OCI-LY3 (cell line): ENCODE data around the gene SYT1.
A peak's percentile ranks its signal among the peaks of the same experiment; 100 is the strongest.

ENCODE experiments used
- H2AFZ ChIP-seq: fragments of 200-600, 300-600 bp; shearing (Covaris generic); 2 replicates; pipeline ENCODE4 v1.6.0; 2014; ENCODE audit warnings: antibody characterized with exemption, low read depth, low read length
- H3K27ac ChIP-seq: fragments of 200-600, 300-600 bp; sonication (generic); 2 replicates; pipeline ENCODE4 v1.5.1; 2014; ENCODE audit warnings: mild to moderate bottlenecking, low read length, moderate library complexity, mixed read lengths
- H3K27me3 ChIP-seq: fragments of 200-600, 300-600 bp; sonication (generic); 2 replicates; pipeline ENCODE4 v1.6.1; 2014; ENCODE audit warnings: low read depth, low read length, mixed read lengths
- H3K36me3 ChIP-seq: fragments of 200-600, 300-600 bp; sonication (generic); replicated peaks from 2 replicates; pipeline ENCODE3; 2014; ENCODE audit warnings: low read depth, low read length, mixed read lengths
- H3K4me1 ChIP-seq: fragments of 300-600, 200-600 bp; sonication (generic); 2 replicates; pipeline ENCODE4 v1.6.1; 2014; ENCODE audit warnings: low read length, mixed read lengths
- H3K4me2 ChIP-seq: fragments of 200-600, 300-600 bp; sonication (generic); 2 replicates; pipeline ENCODE4 v1.6.1; 2014; ENCODE audit warnings: low read length, mixed read lengths
- H3K4me3 ChIP-seq: fragments of 300-600, 200-600 bp; sonication (generic); 2 replicates; pipeline ENCODE4 v1.5.1; 2014; ENCODE audit warnings: antibody characterized with exemption, mild to moderate bottlenecking, low read length, moderate library complexity
- H3K79me2 ChIP-seq: fragments of 300-600, 200-600 bp; shearing (Covaris generic); 2 replicates; pipeline ENCODE4 v1.6.1; 2014; ENCODE audit warnings: mild to moderate bottlenecking, low read length, mixed read lengths
- H3K9ac ChIP-seq: fragments of 300-600, 200-600 bp; shearing (Covaris generic); 2 replicates; pipeline ENCODE4 v1.6.0; 2014; ENCODE audit warnings: mild to moderate bottlenecking, low read length, moderate library complexity
- H3K9me3 ChIP-seq: fragments of 200-600, 300-600 bp; shearing (Covaris generic); 2 replicates; pipeline ENCODE4 v1.6.1; 2014; ENCODE audit warnings: low read length, mixed read lengths; ENCODE audit not compliant: insufficient read depth
- H4K20me1 ChIP-seq: fragments of 200-600, 300-600 bp; sonication (generic); 2 replicates; pipeline ENCODE4 v1.6.1; 2016; ENCODE audit warnings: low read length, mixed read lengths; ENCODE audit not compliant: insufficient read depth
- EZH2phosphoT487 ChIP-seq: fragments of 200-600 bp; shearing (Covaris generic); IDR thresholded peaks from 2 replicates; pipeline ENCODE4 v1.6.1; 2018; ENCODE audit warnings: antibody characterized with exemption, mixed run types, low read depth
- TF ChIP-seq, protein P1 (sequence below): fragments of 200-600, 300-600 bp; sonication (generic); IDR thresholded peaks from 2 replicates; pipeline ENCODE4 v1.5.1; 2014; ENCODE audit warnings: antibody characterized with exemption, low read length, low read depth

SYT1 gene

DNA sequence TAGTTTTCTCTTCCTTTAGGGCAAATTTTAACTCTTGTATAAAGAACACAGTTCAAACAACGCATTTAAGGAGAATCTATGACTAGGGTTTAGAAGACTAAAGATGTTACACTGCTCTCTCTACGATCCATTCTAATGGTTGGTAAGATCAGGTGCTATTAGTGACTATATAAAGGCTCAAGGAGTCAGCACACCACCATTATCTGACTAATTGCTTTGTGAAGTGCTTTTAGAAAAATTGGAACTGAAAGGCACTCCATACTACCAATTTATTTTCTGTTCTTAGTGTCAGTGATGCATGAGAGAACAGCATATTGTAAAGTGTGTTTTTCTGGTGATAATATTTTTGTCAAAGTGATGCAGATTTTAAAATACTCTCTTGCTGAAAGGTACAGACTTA is 136.8 kb downstream of the SYT1 start:
- Histone ChIP-seq H3K27ac (no peak overlapping the region), H3K4me2 (0 out of 2 replicates have a peak overlapping the region, but pooled peaks have one; percentile 7), H3K36me3 (no peaks in the 10 kb centered on the region), H3K9ac (no peak overlapping the region), H4K20me1 (no peaks in the 10 kb centered on the region), H3K4me1 (peaks cover 11% of the 10 kb centered on the region), H3K4me3 (no peak overlapping the region), H3K27me3 (no peaks in the 10 kb centered on the region), H3K9me3 (no peaks in the 10 kb centered on the region), H3K79me2 (no peaks in the 10 kb centered on the region), H2AFZ (no peak overlapping the region)
- TF ChIP-seq, protein P1, sequence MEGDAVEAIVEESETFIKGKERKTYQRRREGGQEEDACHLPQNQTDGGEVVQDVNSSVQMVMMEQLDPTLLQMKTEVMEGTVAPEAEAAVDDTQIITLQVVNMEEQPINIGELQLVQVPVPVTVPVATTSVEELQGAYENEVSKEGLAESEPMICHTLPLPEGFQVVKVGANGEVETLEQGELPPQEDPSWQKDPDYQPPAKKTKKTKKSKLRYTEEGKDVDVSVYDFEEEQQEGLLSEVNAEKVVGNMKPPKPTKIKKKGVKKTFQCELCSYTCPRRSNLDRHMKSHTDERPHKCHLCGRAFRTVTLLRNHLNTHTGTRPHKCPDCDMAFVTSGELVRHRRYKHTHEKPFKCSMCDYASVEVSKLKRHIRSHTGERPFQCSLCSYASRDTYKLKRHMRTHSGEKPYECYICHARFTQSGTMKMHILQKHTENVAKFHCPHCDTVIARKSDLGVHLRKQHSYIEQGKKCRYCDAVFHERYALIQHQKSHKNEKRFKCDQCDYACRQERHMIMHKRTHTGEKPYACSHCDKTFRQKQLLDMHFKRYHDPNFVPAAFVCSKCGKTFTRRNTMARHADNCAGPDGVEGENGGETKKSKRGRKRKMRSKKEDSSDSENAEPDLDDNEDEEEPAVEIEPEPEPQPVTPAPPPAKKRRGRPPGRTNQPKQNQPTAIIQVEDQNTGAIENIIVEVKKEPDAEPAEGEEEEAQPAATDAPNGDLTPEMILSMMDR, result no peak
- no peak for TF ChIP-seq EZH2phosphoT487

DNA sequence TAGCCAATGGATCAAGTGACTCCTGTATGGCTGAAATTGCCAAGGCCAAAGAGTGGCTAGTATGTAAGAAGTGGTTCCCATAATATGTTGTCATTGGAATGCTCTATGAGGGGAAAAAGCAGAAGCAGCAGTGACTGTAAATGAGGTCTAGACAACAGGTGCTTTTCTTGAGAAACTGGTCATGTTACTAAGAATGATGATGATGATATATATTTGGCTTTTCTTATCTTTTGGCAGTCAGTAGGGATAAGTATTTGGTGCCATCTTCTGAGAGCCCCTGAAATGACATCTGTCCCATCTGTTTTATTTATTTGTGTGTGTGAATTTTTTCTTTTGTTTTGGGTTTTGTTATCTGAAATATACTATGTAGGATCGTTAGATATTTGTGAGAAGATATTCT is 141.7 kb downstream of the SYT1 start:
- Histone ChIP-seq H3K27me3 (no peaks in the 10 kb centered on the region), H3K4me2 (no peak overlapping the region), H2AFZ (no peak overlapping the region), H3K4me1 (peaks cover 13% of the 10 kb centered on the region), H3K36me3 (no peaks in the 10 kb centered on the region), H4K20me1 (no peaks in the 10 kb centered on the region), H3K4me3 (no peak overlapping the region), H3K9ac (no peak overlapping the region), H3K27ac (no peak overlapping the region), H3K9me3 (no peaks in the 10 kb centered on the region), H3K79me2 (no peaks in the 10 kb centered on the region)
- TF ChIP-seq EZH2phosphoT487, result no peak
- TF ChIP-seq, protein P1, result peak; percentile 60

DNA sequence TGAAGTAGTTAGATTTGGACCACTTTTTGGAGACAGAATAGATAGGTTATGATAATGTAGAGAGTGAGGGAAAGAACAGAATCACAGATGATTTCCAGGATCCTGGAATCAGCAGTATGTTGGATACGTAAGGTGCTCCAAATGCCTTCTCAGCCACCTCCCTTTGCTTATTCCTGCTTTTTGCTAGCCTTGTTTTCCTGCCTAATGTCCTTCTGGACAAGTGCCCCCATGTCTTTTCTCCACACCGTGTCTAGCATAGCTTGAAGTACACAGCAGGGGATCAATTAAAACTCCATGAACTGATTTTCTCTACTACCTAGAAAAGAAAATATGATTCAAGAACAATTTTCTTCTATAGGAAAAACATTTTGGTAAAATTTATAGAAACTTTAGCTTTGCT is 144.0 kb downstream of the SYT1 start:
- no peak overlapping the region for H3K27ac ChIP-seq
- H3K9me3 ChIP-seq, result no peaks in the 10 kb centered on the region
- 0 out of 2 replicates have a peak, but pooled peaks cover 7% of the 10 kb centered on the region for H3K4me1 ChIP-seq
- no peaks in the 10 kb centered on the region for H4K20me1 ChIP-seq
- H3K79me2 ChIP-seq, result no peaks in the 10 kb centered on the region
- no peak overlapping the region for H3K4me3 ChIP-seq
- no peak overlapping the region for H3K9ac ChIP-seq
- H3K36me3 ChIP-seq, result no peaks in the 10 kb centered on the region
- no peak overlapping the region for H3K4me2 ChIP-seq
- no peaks in the 10 kb centered on the region for H3K27me3 ChIP-seq
- TF ChIP-seq, protein P1, result no peak
- no peak for TF ChIP-seq EZH2phosphoT487
- no peak overlapping the region for H2AFZ ChIP-seq

DNA sequence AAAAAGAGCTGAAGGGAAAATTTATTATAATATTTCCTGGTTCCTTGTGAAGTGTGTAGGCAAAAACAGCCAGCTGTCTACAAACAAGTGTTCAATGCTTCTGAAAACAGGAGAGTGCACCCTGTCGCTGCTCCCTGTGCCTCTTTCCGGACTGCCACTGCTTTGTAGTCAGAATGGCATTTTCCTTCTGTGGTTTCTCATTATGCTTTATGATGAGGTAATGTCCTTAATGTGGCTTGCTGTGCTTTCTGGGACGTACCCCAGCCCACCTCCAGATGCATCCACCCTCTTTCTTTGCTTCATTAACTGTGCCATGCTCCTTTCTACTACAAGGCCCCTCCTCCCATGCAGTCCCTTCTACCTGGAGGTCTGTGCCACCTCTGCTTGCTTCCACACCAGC is 148.1 kb downstream of the SYT1 start:
- Histone ChIP-seq H3K4me2 (no peak overlapping the region), H3K27me3 (no peaks in the 10 kb centered on the region), H3K79me2 (no peaks in the 10 kb centered on the region), H3K36me3 (no peaks in the 10 kb centered on the region), H4K20me1 (no peaks in the 10 kb centered on the region), H3K9ac (no peak overlapping the region), H2AFZ (no peak overlapping the region), H3K27ac (no peak overlapping the region), H3K9me3 (no peaks in the 10 kb centered on the region), H3K4me1 (no peaks in the 10 kb centered on the region), H3K4me3 (no peak overlapping the region)
- no peak for TF ChIP-seq EZH2phosphoT487
- TF ChIP-seq, protein P1, result no peak
